Ovary (tissue), 3 donors: ENCODE data around the gene TRAPPC2L.

Source experiments
- EP300 ChIP-seq: sonication (generic); formaldehyde crosslinking; IDR thresholded peaks from one replicate; pipeline ENCODE4 v1.6.1; 2017; ENCODE audit warnings: antibody characterized with exemption
- POLR2A ChIP-seq: fragments of 450-650 bp; IDR thresholded peaks from one replicate; pipeline ENCODE4 v1.6.1; 2017; ENCODE audit warnings: antibody characterized with exemption, mild to moderate bottlenecking, moderate library complexity
- TF ChIP-seq, protein P1 (sequence below), 3 donors: fragments of 450-650 bp in 2 of 3; fragments of 200-600 bp in 1 of 3; IDR thresholded peaks; one replicate each; pipeline versions ENCODE4 v1.5.1 to v1.8.0; 2016 to 2022; ENCODE audit warnings: antibody characterized with exemption in 3 of 3, mild to moderate bottlenecking in 1 of 3
- donor health status: DM: no; HTN: no; CAD: no.

DNA sequence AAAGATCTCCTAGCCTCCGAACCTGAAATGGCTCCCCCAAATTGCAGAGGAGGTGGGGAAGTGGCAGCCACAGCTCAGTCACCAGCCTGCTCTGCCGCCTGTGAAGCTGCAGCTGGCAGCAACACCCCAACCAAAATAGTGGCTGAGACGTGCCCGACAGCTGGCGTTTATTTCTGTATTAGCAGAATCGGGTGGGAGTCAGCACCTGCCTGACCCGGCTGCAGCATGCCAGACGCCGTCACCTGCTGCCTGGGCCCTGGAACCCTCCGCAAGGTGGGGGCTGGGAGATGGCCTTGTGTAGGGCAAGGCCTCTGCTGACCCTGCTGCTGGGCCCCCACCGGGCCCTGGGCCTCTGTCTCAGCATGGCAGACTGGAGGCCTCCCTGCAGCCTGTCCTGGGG, 27.0 kb downstream of the TRAPPC2L start:
- TF ChIP-seq, protein P1, sequence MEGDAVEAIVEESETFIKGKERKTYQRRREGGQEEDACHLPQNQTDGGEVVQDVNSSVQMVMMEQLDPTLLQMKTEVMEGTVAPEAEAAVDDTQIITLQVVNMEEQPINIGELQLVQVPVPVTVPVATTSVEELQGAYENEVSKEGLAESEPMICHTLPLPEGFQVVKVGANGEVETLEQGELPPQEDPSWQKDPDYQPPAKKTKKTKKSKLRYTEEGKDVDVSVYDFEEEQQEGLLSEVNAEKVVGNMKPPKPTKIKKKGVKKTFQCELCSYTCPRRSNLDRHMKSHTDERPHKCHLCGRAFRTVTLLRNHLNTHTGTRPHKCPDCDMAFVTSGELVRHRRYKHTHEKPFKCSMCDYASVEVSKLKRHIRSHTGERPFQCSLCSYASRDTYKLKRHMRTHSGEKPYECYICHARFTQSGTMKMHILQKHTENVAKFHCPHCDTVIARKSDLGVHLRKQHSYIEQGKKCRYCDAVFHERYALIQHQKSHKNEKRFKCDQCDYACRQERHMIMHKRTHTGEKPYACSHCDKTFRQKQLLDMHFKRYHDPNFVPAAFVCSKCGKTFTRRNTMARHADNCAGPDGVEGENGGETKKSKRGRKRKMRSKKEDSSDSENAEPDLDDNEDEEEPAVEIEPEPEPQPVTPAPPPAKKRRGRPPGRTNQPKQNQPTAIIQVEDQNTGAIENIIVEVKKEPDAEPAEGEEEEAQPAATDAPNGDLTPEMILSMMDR (IDR thresholded peaks at IDR 0.05): no peak
- no peak for TF ChIP-seq POLR2A
- no peak for TF ChIP-seq EP300
